GM12878 (cell line): Measurements from ENCODE around the gene RMC1. TPM values are rescaled to one million over a fixed set of nuclear protein-coding genes. Genes with fewer than 3 reads are reported as not detected.

Experiments
- ATAC-seq: fragments of 200-7000 bp; cut with Tn5 transposase; 3 replicates; pipeline ENCODE4 v1.9.1; 2020; ENCODE audit warnings: mild to moderate bottlenecking, moderate library complexity
- BruUV-seq: library from RNA; stranded (reverse); fragments of 400-500 nt; replicated peaks from 2 replicates; lab custom pipeline; 2021; lab: Mats Ljungman, UMichigan
- CTCF ChIA-PET: fragments of 300-600 bp; sonication (Branson Sonifier 250); formaldehyde crosslinking; extraction: SDS; loops from one replicate; lab custom pipeline; 2021; ENCODE audit warnings: inconsistent platforms; lab: Yijun Ruan, JAX
- POLR2A ChIA-PET: fragments of 350-600 bp; formaldehyde crosslinking; extraction: SDS; loops from one replicate; lab custom pipeline; 2021; ENCODE audit warnings: inconsistent platforms; lab: Charles Lee
- RAD21 ChIA-PET: fragments of 300-600 bp; sonication (Branson Sonifier 250); formaldehyde crosslinking; loops from one replicate; lab custom pipeline; 2023; ENCODE audit warnings: antibody characterized with exemption; ENCODE audit not compliant: unreplicated experiment; lab: Charles Lee
- SMC1A ChIA-PET: fragments of 300-600 bp; sonication (Branson Sonifier 250); formaldehyde crosslinking; loops from one replicate; lab custom pipeline; 2023; ENCODE audit not compliant: unreplicated experiment, uncharacterized antibody; lab: Charles Lee
- DNase-seq: peaks from one replicate; pipeline ENCODE4 v3.0.0-alpha.2; 2011; ENCODE audit warnings: low read depth, low spot score
- FAIRE-seq: peaks from 3 replicates; lab custom pipeline; 2011; peaks lifted over from hg19 to GRCh38; lab: Jason Lieb, UNC
- H2AFZ ChIP-seq: 2 replicates; pipeline ENCODE4 v1.6.0; 2011; ENCODE audit warnings: low read depth, low read length, control low read depth; ENCODE audit not compliant: control insufficient read depth
- H3K27ac ChIP-seq: 2 replicates; pipeline ENCODE4 v1.5.1; 2011; ENCODE audit warnings: control low read depth; ENCODE audit not compliant: control insufficient read depth, insufficient read depth
- H3K27me3 ChIP-seq, 2 experiments: replicated peaks in 1 of 2; 2 replicates each; pipeline versions ENCODE4 v1.6.0 to v1.6.1; 2011; ENCODE audit warnings: low read length in 1 of 2; ENCODE audit not compliant: control insufficient read depth in 2 of 2, insufficient read depth in 2 of 2
- H3K36me3 ChIP-seq, 2 experiments: 2 replicates each; pipeline ENCODE4 v1.5.1; 2011; ENCODE audit warnings: low read length in 1 of 2; ENCODE audit not compliant: control insufficient read depth in 2 of 2, insufficient read depth in 2 of 2
- H3K4me1 ChIP-seq: 2 replicates; pipeline ENCODE4 v1.6.1; 2011; ENCODE audit warnings: mild to moderate bottlenecking, low read length, moderate library complexity, mixed read lengths; ENCODE audit not compliant: control insufficient read depth, insufficient read depth
- H3K4me2 ChIP-seq: 2 replicates; pipeline ENCODE4 v1.6.0; 2011; ENCODE audit warnings: control low read depth; ENCODE audit not compliant: control insufficient read depth, insufficient read depth
- H3K4me3 ChIP-seq: fragments of 200-600 bp; sonication (generic); 2 replicates; pipeline ENCODE4 v1.5.1; 2016
- H3K79me2 ChIP-seq: 2 replicates; pipeline ENCODE4 v1.6.0; 2011; ENCODE audit warnings: low read length; ENCODE audit not compliant: control insufficient read depth, insufficient read depth
- H3K9ac ChIP-seq: 2 replicates; pipeline ENCODE4 v1.8.0; 2011; ENCODE audit warnings: low read length, control low read depth, mixed read lengths; ENCODE audit not compliant: control insufficient read depth, insufficient read depth
- H3K9me3 ChIP-seq: replicated peaks from 3 replicates; pipeline ENCODE4 v1.5.1; 2011; ENCODE audit warnings: mild to moderate bottlenecking, low read length; ENCODE audit not compliant: control insufficient read depth, insufficient read depth
- H4K20me1 ChIP-seq: 2 replicates; pipeline ENCODE4 v1.6.0; 2011; ENCODE audit not compliant: control insufficient read depth, insufficient read depth
- ASH2L ChIP-seq: fragments of 300-600, 200-600 bp; sonication (generic); IDR thresholded peaks from 2 replicates; pipeline ENCODE4 v1.6.1; 2017; ENCODE audit warnings: low read depth, mild to moderate bottlenecking, borderline replicate concordance
- ATF2 ChIP-seq: IDR thresholded peaks from 2 replicates; pipeline ENCODE4 v1.6.1; 2012; ENCODE audit warnings: low read length, inconsistent platforms
- ATF3 ChIP-seq: IDR thresholded peaks from 2 replicates; pipeline ENCODE4 v1.6.1; 2011; ENCODE audit warnings: low read depth, mild to moderate bottlenecking, low read length, moderate library complexity, borderline replicate concordance; ENCODE audit errors: extremely low read depth
- EP300 ChIP-seq, 2 experiments: fragments of 150-350 bp in 1 of 2; IDR thresholded peaks; 2 replicates each; pipeline ENCODE4 v1.6.1; 2011 to 2012; ENCODE audit warnings: low read depth in 2 of 2, low read length in 2 of 2, borderline replicate concordance in 1 of 2, improper control_type of control experiment in 1 of 2, inconsistent platforms in 1 of 2; ENCODE audit not compliant: control insufficient read depth in 1 of 2
- ESRRA ChIP-seq: IDR thresholded peaks from 2 replicates; pipeline ENCODE4 v1.6.1; 2012; ENCODE audit warnings: mild to moderate bottlenecking, low read length, improper control_type of control experiment
- EZH2 ChIP-seq: IDR thresholded peaks from 2 replicates; pipeline ENCODE4 v1.6.1; 2012; ENCODE audit warnings: low read depth, mild to moderate bottlenecking, control low read depth, inconsistent platforms, low read length, borderline replicate concordance; ENCODE audit not compliant: control insufficient read depth
- FOS ChIP-seq: IDR thresholded peaks from 3 replicates; pipeline ENCODE4 v1.6.1; 2011; ENCODE audit warnings: borderline replicate concordance; ENCODE audit not compliant: insufficient read length; ENCODE audit errors: extremely low read depth
- HSF1 ChIP-seq: fragments of 150-350 bp; IDR thresholded peaks from 2 replicates; pipeline ENCODE4 v1.6.1; 2014; ENCODE audit warnings: mild to moderate bottlenecking, low read depth, low read length
- IKZF2 ChIP-seq, 2 experiments: fragments of 450-650 bp; IDR thresholded peaks; 2 replicates each; pipeline ENCODE4 v1.6.1; 2017; ENCODE audit warnings: mild to moderate bottlenecking in 2 of 2, moderate library complexity in 2 of 2
- MEF2B ChIP-seq: fragments of 450-650 bp; IDR thresholded peaks from 2 replicates; pipeline ENCODE4 v1.6.1; 2018; ENCODE audit warnings: mild to moderate bottlenecking, moderate library complexity; ENCODE audit not compliant: partially characterized antibody, poor library complexity, severe bottlenecking
- NFIC ChIP-seq: IDR thresholded peaks from 2 replicates; pipeline ENCODE4 v1.6.1; 2012; ENCODE audit warnings: low read depth, mild to moderate bottlenecking, inconsistent platforms, low read length, moderate library complexity
- NRF1 ChIP-seq: conservative IDR thresholded peaks from 2 replicates; pipeline ENCODE4 v1.6.1; 2011; ENCODE audit warnings: mild to moderate bottlenecking, low read depth, low read length, improper control_type of control experiment
- PML ChIP-seq: IDR thresholded peaks from 2 replicates; pipeline ENCODE4 v1.6.1; 2012; ENCODE audit warnings: low read length, inconsistent platforms
- RAD51 ChIP-seq: fragments of 450-650 bp; IDR thresholded peaks from 2 replicates; pipeline ENCODE4 v1.6.1; 2016; ENCODE audit warnings: moderate library complexity, mild to moderate bottlenecking, inconsistent platforms
- RELA ChIP-seq: fragments of 450-650 bp; IDR thresholded peaks from 2 replicates; pipeline ENCODE4 v1.8.0; 2014; ENCODE audit warnings: borderline replicate concordance; ENCODE audit not compliant: partially characterized antibody
- ZBED1 ChIP-seq: IDR thresholded peaks from 2 replicates; pipeline ENCODE4 v1.6.1; 2016; ENCODE audit warnings: borderline replicate concordance
- ZZZ3 ChIP-seq: IDR thresholded peaks from 2 replicates; pipeline ENCODE4 v1.6.1; 2011; ENCODE audit warnings: low read depth; ENCODE audit not compliant: control insufficient read depth, insufficient read length
- WGBS: methylation state at CpG from one replicate; pipeline ENCODE4 v1.1.6; 2016; ENCODE audit warnings: low lambda C conversion rate; ENCODE audit not compliant: insufficient replicate concordance, insufficient coverage; ENCODE audit errors: missing lambda C conversion rate; 5-methylcytosine and 5-hydroxymethylcytosine counted together
- in situ Hi-C: fragments of 300-500 bp; cut with MboI; formaldehyde crosslinking; loops from 9 replicates; pipeline ENCODE4 v1.14.3; 2018; ENCODE audit warnings: mixed read lengths
- intact Hi-C: fragments of 100-400 bp; cut with micrococcal nuclease; formaldehyde crosslinking; loops from one replicate; pipeline ENCODE4 v1.14.2; 2022; ENCODE audit not compliant: unreplicated experiment
- polyA plus RNA-seq, 11 experiments: library from polyadenylated mRNA; depleted of rRNA in 4 of 11; unstranded in 6 of 11; stranded (reverse) in 5 of 11; fragments of >200 nt; fragmentation: Nextera tagmentation in 4 of 11; fragmentation: Illumina TruSeq in 1 of 11; extraction: Ambion mirVana in 4 of 11; extraction: Trizol in 1 of 11; gene quantifications; 1 replicate in 1 of 11; 2 replicates in 10 of 11; pipeline versions ENCODE4 v1.2.1 to v1.2.3, GENCODE V29; 2011 to 2016; ENCODE audit warnings: inconsistent platforms in 2 of 11, missing spikeins in 2 of 11, low read depth in 1 of 11
- total RNA-seq, 4 experiments: library from RNA; depleted of rRNA in 3 of 4; stranded (reverse); fragments of >200 nt in 3 of 4; fragmentation: Illumina TruSeq in 1 of 4; extraction: Trizol in 1 of 4; gene quantifications; 2 replicates each; pipeline versions ENCODE4 v1.2.1 to v1.2.3, GENCODE V29; 2013 to 2021
- TF ChIP-seq, protein P1 (sequence below): fragments of 450-650 bp; IDR thresholded peaks from 2 replicates; pipeline ENCODE4 v1.6.1; 2014; ENCODE audit warnings: mild to moderate bottlenecking

The RMC1 gene
- total and polyA plus RNA-seq, 10 of the 15 experiments (the other 5 are each of a cell fraction or from before 2014, with no cell fraction given): 8.4 to 57.6 (median 42.5) TPM

- Histone ChIP-seq H3K4me2 (no peak overlapping the region), H3K27ac (no peak overlapping the region), H3K4me3 (no peak overlapping the region), H3K9me3 (no peaks in the 10 kb centered on the region), H3K4me1 (peaks cover 31% of the 10 kb centered on the region), H3K36me3 (peaks cover 34 to 38% of the 10 kb centered on the region in 2 experiments), H3K79me2 (no peaks in the 10 kb centered on the region), H3K9ac (no peak overlapping the region), H2AFZ (no peak overlapping the region), H3K27me3 (no peaks in the 10 kb centered on the region), H4K20me1 (no peaks in the 10 kb centered on the region)
- intact Hi-C loops (no loop called here), in situ Hi-C loops (no loop called here)
- ChIA-PET POLR2A (no interaction called here), SMC1A (no interaction called here), RAD21 (no interaction called here), CTCF (interaction anchor here (1.0 kb wide), 1 partner anchor 58 kb away, joined by 4 read pairs; no protein-coding TSS in a partner anchor)
- no peak for ATAC-seq
- BruUV-seq: no TSS peak
- no peak for DNase-seq
- 81% methylated on average over 6 of the region's 6 CpGs for WGBS
- TF ChIP-seq RELA (no peak), ATF3 (no peak), EZH2 (no peak), ZBED1 (no peak), HSF1 (no peak), PML (no peak), ESRRA (no peak), MEF2B (no peak), NFIC (no peak), EP300 (IDR thresholded peaks at IDR 0.05; ENCODE audit: borderline replicate concordance in 1 of 2, control insufficient read depth in 1 of 2, low read depth in 2 of 2, low read length in 2 of 2) (no peak), NRF1 (no peak), ZZZ3 (no peak), ATF2 (no peak), FOS (no peak), ASH2L (no peak), IKZF2 (IDR thresholded peaks at IDR 0.05) (no peak), RAD51 (no peak)
- TF ChIP-seq, protein P1, sequence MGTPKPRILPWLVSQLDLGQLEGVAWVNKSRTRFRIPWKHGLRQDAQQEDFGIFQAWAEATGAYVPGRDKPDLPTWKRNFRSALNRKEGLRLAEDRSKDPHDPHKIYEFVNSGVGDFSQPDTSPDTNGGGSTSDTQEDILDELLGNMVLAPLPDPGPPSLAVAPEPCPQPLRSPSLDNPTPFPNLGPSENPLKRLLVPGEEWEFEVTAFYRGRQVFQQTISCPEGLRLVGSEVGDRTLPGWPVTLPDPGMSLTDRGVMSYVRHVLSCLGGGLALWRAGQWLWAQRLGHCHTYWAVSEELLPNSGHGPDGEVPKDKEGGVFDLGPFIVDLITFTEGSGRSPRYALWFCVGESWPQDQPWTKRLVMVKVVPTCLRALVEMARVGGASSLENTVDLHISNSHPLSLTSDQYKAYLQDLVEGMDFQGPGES: no peak
- FAIRE-seq: no peak
Observed at GRCh38 chr18:23538870-23539269, 35.6 kb downstream of the RMC1 start.
